ACC112 (cell line): Measurements from ENCODE around the gene HNRNPF.

ENCODE experiments used
- H2AFZ ChIP-seq: fragments of 200-600 bp; sonication (generic); one replicate; pipeline ENCODE4 v1.6.0; 2017; ENCODE audit warnings: antibody characterized with exemption, low read length; ENCODE audit not compliant: unreplicated experiment
- H3K27ac ChIP-seq: fragments of 200-600 bp; sonication (generic); 2 replicates; pipeline ENCODE4 v1.5.1; 2014; ENCODE audit warnings: low read depth, mild to moderate bottlenecking, antibody characterized with exemption, low read length, moderate library complexity
- H3K27me3 ChIP-seq: fragments of 200-600 bp; sonication (generic); 2 replicates; pipeline ENCODE4 v1.6.1; 2014; ENCODE audit warnings: mild to moderate bottlenecking, antibody characterized with exemption, low read length, moderate library complexity, mixed read lengths; ENCODE audit not compliant: insufficient read depth
- H3K36me3 ChIP-seq: fragments of 200-600 bp; sonication (generic); 2 replicates; pipeline ENCODE4 v1.6.1; 2016; ENCODE audit warnings: mild to moderate bottlenecking, antibody characterized with exemption, low read length, moderate library complexity, mixed read lengths; ENCODE audit not compliant: insufficient read depth
- H3K4me1 ChIP-seq: fragments of 200-600 bp; sonication (generic); one replicate; pipeline ENCODE4 v1.6.1; 2016; ENCODE audit warnings: low read length, mixed read lengths; ENCODE audit not compliant: insufficient read depth, unreplicated experiment, control insufficient read depth
- H3K4me3 ChIP-seq: fragments of 200-600 bp; sonication (generic); 2 replicates; pipeline ENCODE4 v1.5.1; 2014; ENCODE audit warnings: mild to moderate bottlenecking, low read depth, low read length
- H3K79me2 ChIP-seq: fragments of 200-600 bp; sonication (generic); one replicate; pipeline ENCODE4 v1.6.0; 2016; ENCODE audit warnings: low read length; ENCODE audit not compliant: control insufficient read depth, unreplicated experiment, insufficient read depth

The HNRNPF gene

GRCh38 chr10:43355749-43356371, 53.1 kb downstream of the HNRNPF start:
- Histone ChIP-seq H3K27me3 (no peaks in the 10 kb centered on the region), H3K36me3 (no peaks in the 10 kb centered on the region), H3K4me1 (peaks cover 14% of the 10 kb centered on the region), H3K4me3 (no peak overlapping the region), H2AFZ (peak overlapping the region; percentile 4), H3K79me2 (no peaks in the 10 kb centered on the region), H3K27ac (no peak overlapping the region)

- Histone ChIP-seq H3K36me3 (no peaks in the 10 kb centered on the region), H3K27me3 (no peaks in the 10 kb centered on the region), H3K4me3 (no peak overlapping the region), H3K4me1 (peaks cover 14% of the 10 kb centered on the region), H2AFZ (no peak overlapping the region), H3K79me2 (no peaks in the 10 kb centered on the region), H3K27ac (no peak overlapping the region)
These were observed 54.1 kb downstream of the HNRNPF start for GRCh38 chr10:43354879-43355380.

GRCh38 chr10:43354330-43354635, 54.7 kb downstream of the HNRNPF start:
- no peak overlapping the region for H3K27ac ChIP-seq
- H2AFZ ChIP-seq: no peak overlapping the region
- no peaks in the 10 kb centered on the region for H3K27me3 ChIP-seq

GRCh38 chr10:43353495-43354329, 55.3 kb downstream of the HNRNPF start:
- Histone ChIP-seq H3K27me3 (no peaks in the 10 kb centered on the region), H3K36me3 (no peaks in the 10 kb centered on the region), H3K4me1 (peaks cover 14% of the 10 kb centered on the region), H2AFZ (no peak overlapping the region), H3K79me2 (no peaks in the 10 kb centered on the region), H3K4me3 (no peak overlapping the region), H3K27ac (no peak overlapping the region)

More at GRCh38 chr10:43354330-43354635, 54.7 kb downstream of the HNRNPF start:
- Histone ChIP-seq H3K79me2 (no peaks in the 10 kb centered on the region), H3K4me3 (no peak overlapping the region), H3K36me3 (no peaks in the 10 kb centered on the region), H3K4me1 (peaks cover 14% of the 10 kb centered on the region)

- Histone ChIP-seq H3K36me3 (no peaks in the 10 kb centered on the region), H2AFZ (no peak overlapping the region), H3K79me2 (no peaks in the 10 kb centered on the region), H3K27me3 (no peaks in the 10 kb centered on the region), H3K4me1 (peaks cover 14% of the 10 kb centered on the region), H3K4me3 (no peak overlapping the region), H3K27ac (no peak overlapping the region)
These were observed 56.0 kb downstream of the HNRNPF start for GRCh38 chr10:43352951-43353350.

- Histone ChIP-seq H3K27ac (no peak overlapping the region), H3K4me1 (peaks cover 13% of the 10 kb centered on the region), H2AFZ (no peak overlapping the region)
These were observed 57.7 kb downstream of the HNRNPF start for GRCh38 chr10:43351301-43351700.

GRCh38 chr10:43350686-43351085, 58.3 kb downstream of the HNRNPF start:
- Histone ChIP-seq H3K27me3 (no peaks in the 10 kb centered on the region), H3K27ac (no peak overlapping the region), H3K4me1 (peaks cover 7% of the 10 kb centered on the region), H3K79me2 (no peaks in the 10 kb centered on the region), H2AFZ (no peak overlapping the region), H3K36me3 (no peaks in the 10 kb centered on the region), H3K4me3 (no peak overlapping the region)

More at GRCh38 chr10:43351301-43351700, 57.7 kb downstream of the HNRNPF start:
- H3K4me3 ChIP-seq: no peak overlapping the region
- H3K79me2 ChIP-seq: no peaks in the 10 kb centered on the region
- no peaks in the 10 kb centered on the region for H3K27me3 ChIP-seq
- no peaks in the 10 kb centered on the region for H3K36me3 ChIP-seq

GRCh38 chr10:43350156-43350555, 58.8 kb downstream of the HNRNPF start:
- no peaks in the 10 kb centered on the region for H3K79me2 ChIP-seq
- H3K36me3 ChIP-seq: no peaks in the 10 kb centered on the region
- H3K4me3 ChIP-seq: no peak overlapping the region
- no peaks in the 10 kb centered on the region for H3K27me3 ChIP-seq
- peaks cover 6% of the 10 kb centered on the region for H3K4me1 ChIP-seq
- no peak overlapping the region for H2AFZ ChIP-seq
- H3K27ac ChIP-seq: no peak overlapping the region

GRCh38 chr10:43348511-43349312, 60.3 kb downstream of the HNRNPF start:
- H2AFZ ChIP-seq: no peak overlapping the region
- H3K27ac ChIP-seq: no peak overlapping the region
- H3K79me2 ChIP-seq: no peaks in the 10 kb centered on the region
- H3K4me3 ChIP-seq: no peak overlapping the region
- peaks cover 3% of the 10 kb centered on the region for H3K4me1 ChIP-seq
- no peaks in the 10 kb centered on the region for H3K27me3 ChIP-seq
- no peaks in the 10 kb centered on the region for H3K36me3 ChIP-seq

GRCh38 chr10:43347997-43348396, 61.0 kb downstream of the HNRNPF start:
- H3K36me3 ChIP-seq: no peaks in the 10 kb centered on the region
- H3K4me1 ChIP-seq: no peaks in the 10 kb centered on the region
- H3K4me3 ChIP-seq: no peak overlapping the region
- no peaks in the 10 kb centered on the region for H3K27me3 ChIP-seq
- H3K27ac ChIP-seq: no peak overlapping the region
- no peak overlapping the region for H2AFZ ChIP-seq
- H3K79me2 ChIP-seq: no peaks in the 10 kb centered on the region
